HepG2 (cell line): ENCODE data around the gene HPS3. TPM values are rescaled to one million over a fixed set of nuclear protein-coding genes. Genes with fewer than 3 reads are reported as not detected.
A peak's percentile ranks its signal among the peaks of the same experiment; 100 is the strongest.

Source experiments
- BORCS8-MEF2B ChIP-seq: sonication (generic); formaldehyde crosslinking; IDR thresholded peaks from 2 replicates; pipeline ENCODE4 v1.8.0; 2022; ENCODE audit warnings: mild to moderate bottlenecking, missing genetic modification reagents
- CEBPG ChIP-seq: IDR thresholded peaks from 2 replicates; pipeline ENCODE4 v1.6.1; 2016
- FOXP1 ChIP-seq, 2 experiments: fragments of 450-650 bp in 1 of 2; IDR thresholded peaks; 2 replicates each; pipeline ENCODE4 v1.6.1; 2017 to 2018; ENCODE audit warnings: antibody characterized with exemption in 1 of 2
- GATAD1 ChIP-seq: IDR thresholded peaks from 2 replicates; pipeline ENCODE4 v1.6.1; 2016; ENCODE audit warnings: missing genetic modification reagents, missing compliant biosample characterization
- MAZ ChIP-seq, 2 experiments: sonication (generic) in 1 of 2; formaldehyde crosslinking in 1 of 2; IDR thresholded peaks; 2 replicates each; pipeline versions ENCODE4 v1.5.0 to v1.6.1; 2012 to 2020; ENCODE audit warnings: low read depth in 2 of 2, mild to moderate bottlenecking in 2 of 2, borderline replicate concordance in 1 of 2, improper control_type of control experiment in 1 of 2, low read length in 1 of 2, missing genetic modification reagents in 1 of 2, moderate library complexity in 1 of 2
- NFE2L1 ChIP-seq: sonication (generic); formaldehyde crosslinking; IDR thresholded peaks from 2 replicates; pipeline ENCODE4 v1.4.0; 2020; ENCODE audit warnings: missing genetic modification reagents, mild to moderate bottlenecking, borderline replicate concordance
- NRL ChIP-seq: sonication (generic); formaldehyde crosslinking; IDR thresholded peaks from 2 replicates; pipeline ENCODE4 v1.5.0; 2020; ENCODE audit warnings: missing genetic modification reagents, mild to moderate bottlenecking, moderate library complexity, borderline replicate concordance
- RFXAP ChIP-seq: sonication (generic); formaldehyde crosslinking; IDR thresholded peaks from 2 replicates; pipeline ENCODE4 v1.4.0; 2020; ENCODE audit warnings: missing genetic modification reagents, borderline replicate concordance
- SNAI1 ChIP-seq: sonication (generic); formaldehyde crosslinking; IDR thresholded peaks from 2 replicates; pipeline ENCODE4 v1.5.0; 2020; ENCODE audit warnings: mild to moderate bottlenecking, missing genetic modification reagents, borderline replicate concordance
- SP4 ChIP-seq: sonication (generic); formaldehyde crosslinking; IDR thresholded peaks from 2 replicates; pipeline ENCODE4 v1.8.1; 2023; ENCODE audit warnings: mild to moderate bottlenecking, missing genetic modification reagents
- SP5 ChIP-seq: IDR thresholded peaks from 2 replicates; pipeline ENCODE4 v1.6.1; 2016; ENCODE audit warnings: low read depth, borderline replicate concordance
- ZEB1 ChIP-seq: IDR thresholded peaks from 2 replicates; pipeline ENCODE4 v1.6.1; 2012; ENCODE audit warnings: mild to moderate bottlenecking, low read depth, inconsistent platforms; ENCODE audit not compliant: insufficient replicate concordance
- ZNF230 ChIP-seq: sonication (generic); formaldehyde crosslinking; IDR thresholded peaks from 2 replicates; pipeline ENCODE4 v1.4.0; 2020; ENCODE audit warnings: mild to moderate bottlenecking, missing genetic modification reagents
- ZNF317 ChIP-seq: sonication (generic); formaldehyde crosslinking; IDR thresholded peaks from 2 replicates; pipeline ENCODE4 v1.5.0; 2020; ENCODE audit warnings: mild to moderate bottlenecking, missing genetic modification reagents
- ZNF562 ChIP-seq: sonication (generic); formaldehyde crosslinking; IDR thresholded peaks from 2 replicates; pipeline ENCODE4 v1.8.0; 2022; ENCODE audit warnings: missing genetic modification reagents, borderline replicate concordance
- ZNF891 ChIP-seq: sonication (generic); formaldehyde crosslinking; IDR thresholded peaks from 2 replicates; pipeline ENCODE4 v1.5.0; 2020; ENCODE audit warnings: mild to moderate bottlenecking, missing genetic modification reagents
- polyA plus RNA-seq, 8 experiments: library from polyadenylated mRNA; depleted of rRNA in 3 of 8; stranded (reverse) in 7 of 8; unstranded in 1 of 8; fragments of >200 nt; fragmentation: Illumina TruSeq in 4 of 8; extraction: Trizol in 4 of 8; gene quantifications; 2 replicates each; pipeline versions ENCODE4 v1.2.1 to v1.2.3, GENCODE V29; 2011 to 2016; ENCODE audit warnings: low read depth in 4 of 8, missing spikeins in 1 of 8, mixed read lengths in 1 of 8; ENCODE audit not compliant: insufficient read depth in 1 of 8
- total RNA-seq, 5 experiments: library from RNA; depleted of rRNA; stranded (reverse); fragments of >200 nt; fragmentation: Illumina TruSeq; extraction: Trizol; gene quantifications; 2 replicates each; pipeline ENCODE4 v1.2.3, GENCODE V29; 2016; ENCODE audit warnings: low read depth in 1 of 5
- TF ChIP-seq, protein P1 (sequence below): IDR thresholded peaks from 2 replicates; pipeline ENCODE4 v1.6.1; 2016; ENCODE audit warnings: missing compliant biosample characterization, missing genetic modification reagents, borderline replicate concordance
- TF ChIP-seq, protein P2 (sequence below): sonication (generic); formaldehyde crosslinking; IDR thresholded peaks from 2 replicates; pipeline ENCODE4 v1.4.0; 2020; ENCODE audit warnings: missing genetic modification reagents
- TF ChIP-seq, protein P3 (sequence below): sonication (generic); formaldehyde crosslinking; IDR thresholded peaks from 2 replicates; pipeline ENCODE4 v1.4.0; 2020; ENCODE audit warnings: missing genetic modification reagents
- TF ChIP-seq, protein P4 (sequence below): IDR thresholded peaks from 2 replicates; pipeline ENCODE4 v1.6.1; 2016; ENCODE audit warnings: mild to moderate bottlenecking

The HPS3 gene
- total and polyA plus RNA-seq, 2 of the 13 experiments (the other 11 are each of a cell fraction or from before 2014, with no cell fraction given) = 9.5 to 18.9 TPM

DNA sequence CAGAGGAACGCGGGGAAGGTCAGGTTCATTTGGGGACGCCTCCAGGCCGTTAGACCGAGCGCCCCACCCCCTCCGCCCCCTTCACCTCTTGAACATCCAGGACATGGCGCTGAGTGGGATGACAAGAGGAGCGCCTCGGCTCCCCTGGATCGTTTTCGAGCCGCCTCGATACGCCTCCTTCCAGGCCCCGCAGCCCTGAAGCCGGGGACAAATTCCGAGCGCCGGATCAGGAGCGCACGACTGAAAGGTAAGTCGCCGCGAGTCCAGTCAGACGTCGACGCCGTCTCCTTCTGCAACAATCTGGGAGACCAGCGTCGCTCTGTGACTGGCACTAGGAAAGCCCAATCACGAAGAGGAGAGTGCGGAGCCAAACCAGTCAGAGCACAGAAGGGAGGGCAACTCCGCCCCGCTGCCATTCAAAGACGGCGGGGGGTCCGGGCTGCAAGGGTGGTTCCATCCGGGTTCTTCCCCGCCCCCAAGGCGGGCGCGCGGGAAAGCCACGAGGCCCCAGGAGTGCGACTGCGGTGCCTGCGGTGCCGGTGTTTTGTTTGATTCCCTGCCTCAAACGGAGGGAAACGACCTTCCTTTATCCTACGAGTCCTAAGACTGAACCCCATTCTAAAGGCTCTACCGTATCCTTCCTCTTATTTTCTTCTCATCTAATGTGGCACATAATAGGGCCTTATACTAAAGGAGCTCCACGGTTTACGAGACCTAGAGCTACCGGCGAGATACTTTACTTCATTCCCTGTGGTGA lies 43.0 kb upstream of the HPS3 start, which contains the start of gene HLTF (continued):
- TF ChIP-seq ZNF230 (CRISPR knock-in tag) = peak; percentile 70; the same call in 1 of the 2 replicates
- TF ChIP-seq SP4 (CRISPR knock-in tag) = peak; percentile 82
- no peak for TF ChIP-seq SNAI1
- TF ChIP-seq, protein P1, sequence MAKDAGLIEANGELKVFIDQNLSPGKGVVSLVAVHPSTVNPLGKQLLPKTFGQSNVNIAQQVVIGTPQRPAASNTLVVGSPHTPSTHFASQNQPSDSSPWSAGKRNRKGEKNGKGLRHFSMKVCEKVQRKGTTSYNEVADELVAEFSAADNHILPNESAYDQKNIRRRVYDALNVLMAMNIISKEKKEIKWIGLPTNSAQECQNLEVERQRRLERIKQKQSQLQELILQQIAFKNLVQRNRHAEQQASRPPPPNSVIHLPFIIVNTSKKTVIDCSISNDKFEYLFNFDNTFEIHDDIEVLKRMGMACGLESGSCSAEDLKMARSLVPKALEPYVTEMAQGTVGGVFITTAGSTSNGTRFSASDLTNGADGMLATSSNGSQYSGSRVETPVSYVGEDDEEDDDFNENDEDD (CRISPR knock-in tag) = peak; percentile 99
- TF ChIP-seq, protein P2, sequence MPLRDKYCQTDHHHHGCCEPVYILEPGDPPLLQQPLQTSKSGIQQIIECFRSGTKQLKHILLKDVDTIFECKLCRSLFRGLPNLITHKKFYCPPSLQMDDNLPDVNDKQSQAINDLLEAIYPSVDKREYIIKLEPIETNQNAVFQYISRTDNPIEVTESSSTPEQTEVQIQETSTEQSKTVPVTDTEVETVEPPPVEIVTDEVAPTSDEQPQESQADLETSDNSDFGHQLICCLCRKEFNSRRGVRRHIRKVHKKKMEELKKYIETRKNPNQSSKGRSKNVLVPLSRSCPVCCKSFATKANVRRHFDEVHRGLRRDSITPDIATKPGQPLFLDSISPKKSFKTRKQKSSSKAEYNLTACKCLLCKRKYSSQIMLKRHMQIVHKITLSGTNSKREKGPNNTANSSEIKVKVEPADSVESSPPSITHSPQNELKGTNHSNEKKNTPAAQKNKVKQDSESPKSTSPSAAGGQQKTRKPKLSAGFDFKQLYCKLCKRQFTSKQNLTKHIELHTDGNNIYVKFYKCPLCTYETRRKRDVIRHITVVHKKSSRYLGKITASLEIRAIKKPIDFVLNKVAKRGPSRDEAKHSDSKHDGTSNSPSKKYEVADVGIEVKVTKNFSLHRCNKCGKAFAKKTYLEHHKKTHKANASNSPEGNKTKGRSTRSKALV = peak; percentile 77
- no peak for TF ChIP-seq CEBPG (CRISPR knock-in tag)
- TF ChIP-seq MAZ (IDR thresholded peaks at IDR 0.05; ENCODE audit: borderline replicate concordance, low read depth, low read length) = no peak
- peak; percentile 86; the same call in 1 of the 2 replicates for TF ChIP-seq MAZ (CRISPR knock-in tag; IDR thresholded peaks at IDR 0.05; ENCODE audit: low read depth)
- TF ChIP-seq BORCS8-MEF2B (CRISPR knock-in tag) = 0 out of 2 replicates have a peak, but pooled peaks have one; percentile 84
- peak; percentile 89 for TF ChIP-seq SP5 (CRISPR knock-in tag)
- TF ChIP-seq, protein P3, sequence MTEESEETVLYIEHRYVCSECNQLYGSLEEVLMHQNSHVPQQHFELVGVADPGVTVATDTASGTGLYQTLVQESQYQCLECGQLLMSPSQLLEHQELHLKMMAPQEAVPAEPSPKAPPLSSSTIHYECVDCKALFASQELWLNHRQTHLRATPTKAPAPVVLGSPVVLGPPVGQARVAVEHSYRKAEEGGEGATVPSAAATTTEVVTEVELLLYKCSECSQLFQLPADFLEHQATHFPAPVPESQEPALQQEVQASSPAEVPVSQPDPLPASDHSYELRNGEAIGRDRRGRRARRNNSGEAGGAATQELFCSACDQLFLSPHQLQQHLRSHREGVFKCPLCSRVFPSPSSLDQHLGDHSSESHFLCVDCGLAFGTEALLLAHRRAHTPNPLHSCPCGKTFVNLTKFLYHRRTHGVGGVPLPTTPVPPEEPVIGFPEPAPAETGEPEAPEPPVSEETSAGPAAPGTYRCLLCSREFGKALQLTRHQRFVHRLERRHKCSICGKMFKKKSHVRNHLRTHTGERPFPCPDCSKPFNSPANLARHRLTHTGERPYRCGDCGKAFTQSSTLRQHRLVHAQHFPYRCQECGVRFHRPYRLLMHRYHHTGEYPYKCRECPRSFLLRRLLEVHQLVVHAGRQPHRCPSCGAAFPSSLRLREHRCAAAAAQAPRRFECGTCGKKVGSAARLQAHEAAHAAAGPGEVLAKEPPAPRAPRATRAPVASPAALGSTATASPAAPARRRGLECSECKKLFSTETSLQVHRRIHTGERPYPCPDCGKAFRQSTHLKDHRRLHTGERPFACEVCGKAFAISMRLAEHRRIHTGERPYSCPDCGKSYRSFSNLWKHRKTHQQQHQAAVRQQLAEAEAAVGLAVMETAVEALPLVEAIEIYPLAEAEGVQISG (CRISPR knock-in tag) = peak; percentile 70; the same call in 1 of the 2 replicates
- no peak for TF ChIP-seq ZEB1
- no peak for TF ChIP-seq FOXP1 (IDR thresholded peaks at IDR 0.05)
- no peak for TF ChIP-seq FOXP1 (CRISPR knock-in tag; IDR thresholded peaks at IDR 0.05)
- TF ChIP-seq ZNF562 (CRISPR knock-in tag) = peak; percentile 79; the same call in 1 of the 2 replicates
- TF ChIP-seq GATAD1 = peak; percentile 60
- TF ChIP-seq ZNF891 (CRISPR knock-in tag) = peak; percentile 84
- peak; percentile 62; the same call in 1 of the 2 replicates for TF ChIP-seq NRL (CRISPR knock-in tag)
- 0 out of 2 replicates have a peak, but pooled peaks have one; percentile 7 for TF ChIP-seq NFE2L1 (CRISPR knock-in tag)
- TF ChIP-seq, protein P4, sequence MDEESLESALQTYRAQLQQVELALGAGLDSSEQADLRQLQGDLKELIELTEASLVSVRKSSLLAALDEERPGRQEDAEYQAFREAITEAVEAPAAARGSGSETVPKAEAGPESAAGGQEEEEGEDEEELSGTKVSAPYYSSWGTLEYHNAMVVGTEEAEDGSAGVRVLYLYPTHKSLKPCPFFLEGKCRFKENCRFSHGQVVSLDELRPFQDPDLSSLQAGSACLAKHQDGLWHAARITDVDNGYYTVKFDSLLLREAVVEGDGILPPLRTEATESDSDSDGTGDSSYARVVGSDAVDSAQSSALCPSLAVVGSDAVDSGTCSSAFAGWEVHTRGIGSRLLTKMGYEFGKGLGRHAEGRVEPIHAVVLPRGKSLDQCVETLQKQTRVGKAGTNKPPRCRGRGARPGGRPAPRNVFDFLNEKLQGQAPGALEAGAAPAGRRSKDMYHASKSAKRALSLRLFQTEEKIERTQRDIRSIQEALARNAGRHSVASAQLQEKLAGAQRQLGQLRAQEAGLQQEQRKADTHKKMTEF (CRISPR knock-in tag) = peak; percentile 76; the same call in 1 of the 2 replicates
- TF ChIP-seq ZNF317 (CRISPR knock-in tag) = no peak
- TF ChIP-seq RFXAP = peak; percentile 83; the same call in 1 of the 2 replicates
